RWPE2 (cell line): Measurements from ENCODE around the gene TIMM23.
"Not testable (repeated sequence)": the region's sequence is repeated elsewhere in the genome, so short reads cannot be mapped to it uniquely, and the experiment has no call there.

ENCODE experiments used
- ATAC-seq: fragments of 200-7000 bp; cut with Tn5 transposase; 3 replicates; pipeline ENCODE4 v1.9.1; 2021; ENCODE audit warnings: low read depth
- DNase-seq: peaks from one replicate; pipeline ENCODE4 v3.0.0-alpha.2; 2020; ENCODE audit warnings: low spot score
- H3K27ac ChIP-seq: fragments of 450-650 bp; 2 replicates; pipeline ENCODE4 v1.5.1; 2017; ENCODE audit warnings: mild to moderate bottlenecking; ENCODE audit not compliant: poor library complexity, severe bottlenecking
- H3K27me3 ChIP-seq: fragments of 250-450 bp; sonication (Bioruptor Pico); 2 replicates; pipeline ENCODE4 v1.5.1; 2021; ENCODE audit warnings: mild to moderate bottlenecking, moderate library complexity; ENCODE audit not compliant: insufficient read depth, poor library complexity, severe bottlenecking
- H3K36me3 ChIP-seq: fragments of 250-450 bp; sonication (Bioruptor Pico); 2 replicates; pipeline ENCODE4 v1.5.1; 2020; ENCODE audit warnings: low read depth, mild to moderate bottlenecking, moderate library complexity
- H3K4me1 ChIP-seq: fragments of 250-450 bp; sonication (Bioruptor Pico); 2 replicates; pipeline ENCODE4 v1.5.1; 2021; ENCODE audit warnings: mild to moderate bottlenecking, moderate library complexity; ENCODE audit not compliant: insufficient read depth, poor library complexity, severe bottlenecking
- H3K4me3 ChIP-seq: fragments of 250-450 bp; sonication (Bioruptor Pico); 2 replicates; pipeline ENCODE4 v1.5.1; 2021; ENCODE audit warnings: mild to moderate bottlenecking, moderate library complexity; ENCODE audit not compliant: severe bottlenecking
- H3K9me3 ChIP-seq: fragments of 250-450 bp; sonication (Bioruptor Pico); 2 replicates; pipeline ENCODE4 v1.5.1; 2021; ENCODE audit warnings: mild to moderate bottlenecking, moderate library complexity; ENCODE audit not compliant: severe bottlenecking

TIMM23 gene

GRCh38 chr10:45972106-45972812 is at the start of gene TIMM23:
TIMM23 (plus strand) TSS chr10:45972489; CDS start chr10:45972625, 136 bp downstream.
- ATAC-seq (peak; percentile 75), DNase-seq (peak; percentile 77)
- not testable (repeated sequence) for H3K9me3 ChIP-seq, H3K4me1 ChIP-seq, H3K36me3 ChIP-seq, H3K27me3 ChIP-seq
- Histone ChIP-seq H3K27ac (peak within 1 kb of the TSS; percentile 39), H3K4me3 (peak within 1 kb of the TSS; percentile 86)

GRCh38 chr10:45926790-45927189 is 45.5 kb upstream of the TIMM23 start:
- not testable (repeated sequence) for H3K27ac ChIP-seq, DNase-seq, H3K4me1 ChIP-seq, H3K27me3 ChIP-seq, H3K4me3 ChIP-seq, H3K36me3 ChIP-seq, ATAC-seq, H3K9me3 ChIP-seq

GRCh38 chr10:45931305-45931704 is 41.0 kb upstream of the TIMM23 start:
- not testable (repeated sequence) for H3K4me1 ChIP-seq, H3K36me3 ChIP-seq, H3K9me3 ChIP-seq, H3K4me3 ChIP-seq, DNase-seq, ATAC-seq, H3K27me3 ChIP-seq, H3K27ac ChIP-seq

GRCh38 chr10:45934788-45935187 is 37.5 kb upstream of the TIMM23 start:
- H3K27ac ChIP-seq, DNase-seq, H3K36me3 ChIP-seq, H3K27me3 ChIP-seq, H3K4me1 ChIP-seq, H3K9me3 ChIP-seq, ATAC-seq, H3K4me3 ChIP-seq: not testable (repeated sequence)

GRCh38 chr10:45939176-45939697 is 33.1 kb upstream of the TIMM23 start:
- not testable (repeated sequence) for H3K4me1 ChIP-seq, DNase-seq

GRCh38 chr10:45941196-45941595 is 31.1 kb upstream of the TIMM23 start:
- ATAC-seq, DNase-seq, H3K36me3 ChIP-seq, H3K27ac ChIP-seq, H3K4me3 ChIP-seq, H3K9me3 ChIP-seq, H3K4me1 ChIP-seq, H3K27me3 ChIP-seq: not testable (repeated sequence)

More at GRCh38 chr10:45939176-45939697, 33.1 kb upstream of the TIMM23 start:
- H3K36me3 ChIP-seq, ATAC-seq, H3K27me3 ChIP-seq, H3K4me3 ChIP-seq, H3K27ac ChIP-seq, H3K9me3 ChIP-seq: not testable (repeated sequence)

GRCh38 chr10:45945476-45945875 is 26.8 kb upstream of the TIMM23 start:
- DNase-seq, H3K4me3 ChIP-seq, H3K27me3 ChIP-seq, H3K4me1 ChIP-seq, ATAC-seq, H3K27ac ChIP-seq, H3K9me3 ChIP-seq: not testable (repeated sequence)
- H3K36me3 ChIP-seq: peaks cover 13% of the 10 kb centered on the region

GRCh38 chr10:45947363-45947762 is 24.9 kb upstream of the TIMM23 start:
- H3K27ac ChIP-seq, H3K4me3 ChIP-seq, H3K27me3 ChIP-seq, DNase-seq, H3K4me1 ChIP-seq, H3K9me3 ChIP-seq: not testable (repeated sequence)
- H3K36me3 ChIP-seq: peaks cover 13% of the 10 kb centered on the region
- ATAC-seq: 0 out of 3 replicates have a peak, but pooled peaks have one; percentile 40

GRCh38 chr10:45948801-45949200 is 23.5 kb upstream of the TIMM23 start:
- H3K36me3 ChIP-seq: peaks cover 13% of the 10 kb centered on the region
- DNase-seq, H3K27ac ChIP-seq, H3K4me3 ChIP-seq, ATAC-seq, H3K9me3 ChIP-seq, H3K27me3 ChIP-seq, H3K4me1 ChIP-seq: not testable (repeated sequence)

GRCh38 chr10:45954367-45954766 is 17.9 kb upstream of the TIMM23 start:
- H3K27ac ChIP-seq, H3K27me3 ChIP-seq, DNase-seq, H3K4me3 ChIP-seq, H3K36me3 ChIP-seq, H3K4me1 ChIP-seq, H3K9me3 ChIP-seq, ATAC-seq: not testable (repeated sequence)

GRCh38 chr10:45956634-45957033 is 15.7 kb upstream of the TIMM23 start:
- H3K9me3 ChIP-seq, DNase-seq, H3K36me3 ChIP-seq, H3K4me1 ChIP-seq, ATAC-seq, H3K27me3 ChIP-seq, H3K27ac ChIP-seq, H3K4me3 ChIP-seq: not testable (repeated sequence)
